ENCODE data around the gene EWSR1. TPM values are rescaled to one million over a fixed set of nuclear protein-coding genes. Genes with fewer than 3 reads are reported as not detected.

Gene EWSR1
- total RNA-seq, 1 donor from 2014 or later: 199 TPM

- H3K27ac ChIP-seq (ENCODE audit: low read depth, low read length): no peak overlapping the region
- H3K9me3 Mint-ChIP-seq (ENCODE audit: unreplicated experiment): no peaks in the 10 kb centered on the region
- H3K27me3 Mint-ChIP-seq (ENCODE audit: low read depth, unreplicated experiment): peaks cover 32% of the 10 kb centered on the region
- DNase-seq (ENCODE audit: low read depth): no peak
- H4K20me1 ChIP-seq (ENCODE audit: insufficient read depth, low read length): peaks cover 36% of the 10 kb centered on the region
- peaks cover 8% of the 10 kb centered on the region for H3K4me1 Mint-ChIP-seq (ENCODE audit: low read depth, unreplicated experiment)
- peaks cover 42% of the 10 kb centered on the region for H3K4me1 ChIP-seq (ENCODE audit: insufficient read depth, low read length)
- no peaks in the 10 kb centered on the region for H3K9me3 ChIP-seq (ENCODE audit: insufficient read depth, low read depth, low read length)
- TF ChIP-seq EZH2 (IDR thresholded peaks at IDR 0.05; ENCODE audit: insufficient read depth, low read length) (no peak), CTCF (IDR thresholded peaks at IDR 0.05; ENCODE audit: insufficient read depth, low read depth, low read length) (peak; percentile 38)
- no peak overlapping the region for H3K9ac ChIP-seq (ENCODE audit: low read length)
- FAIRE-seq: no peak
- no peak overlapping the region for H2AFZ ChIP-seq (ENCODE audit: low read depth, low read length)
- peaks cover 24% of the 10 kb centered on the region for H3K79me2 ChIP-seq (ENCODE audit: insufficient read depth, low read length)
- H3K36me3 ChIP-seq (ENCODE audit: insufficient read depth, low read length): no peaks in the 10 kb centered on the region
- H3K27ac Mint-ChIP-seq (ENCODE audit: unreplicated experiment): no peak overlapping the region
- H3K4me3 Mint-ChIP-seq (ENCODE audit: unreplicated experiment): no peak overlapping the region
- peaks cover 34% of the 10 kb centered on the region for H3K27me3 ChIP-seq (ENCODE audit: insufficient read depth, low read length)
- no peak overlapping the region for H3K4me2 ChIP-seq (ENCODE audit: low read length)
- no peak overlapping the region for H3K4me3 ChIP-seq (ENCODE audit: insufficient read depth, low read depth, low read length)
- peaks cover 13% of the 10 kb centered on the region for H3K36me3 Mint-ChIP-seq (ENCODE audit: low read depth, unreplicated experiment)
These were observed 45.1 kb downstream of the EWSR1 start for GRCh38 chr22:29313126-29313575.

GRCh38 chr22:29313576-29314466 lies 45.8 kb downstream of the EWSR1 start:
- H3K27ac Mint-ChIP-seq (ENCODE audit: unreplicated experiment): peak overlapping the region; percentile 47
- peak; percentile 40 for TF ChIP-seq EZH2 (IDR thresholded peaks at IDR 0.05; ENCODE audit: insufficient read depth, low read length)
- no peak for TF ChIP-seq CTCF (IDR thresholded peaks at IDR 0.05; ENCODE audit: insufficient read depth, low read depth, low read length)

More at GRCh38 chr22:29313576-29314466, 45.8 kb downstream of the EWSR1 start:
- Histone ChIP-seq H3K27me3 (ENCODE audit: insufficient read depth, low read length) (peaks cover 34% of the 10 kb centered on the region), H2AFZ (ENCODE audit: low read depth, low read length) (no peak overlapping the region), H3K4me3 (ENCODE audit: insufficient read depth, low read depth, low read length) (no peak overlapping the region), H3K4me2 (ENCODE audit: low read length) (peak overlapping the region; percentile 19), H3K79me2 (ENCODE audit: insufficient read depth, low read length) (peaks cover 17% of the 10 kb centered on the region), H3K27ac (ENCODE audit: low read depth, low read length) (no peak overlapping the region), H3K9ac (ENCODE audit: low read length) (no peak overlapping the region), H3K36me3 (ENCODE audit: insufficient read depth, low read length) (no peaks in the 10 kb centered on the region), H4K20me1 (ENCODE audit: insufficient read depth, low read length) (peaks cover 36% of the 10 kb centered on the region), H3K4me1 (ENCODE audit: insufficient read depth, low read length) (peaks cover 35% of the 10 kb centered on the region), H3K9me3 (ENCODE audit: insufficient read depth, low read depth, low read length) (no peaks in the 10 kb centered on the region)
- DNase-seq (ENCODE audit: low read depth) (no peak), FAIRE-seq (no peak)
- peaks cover 32% of the 10 kb centered on the region for H3K27me3 Mint-ChIP-seq (ENCODE audit: low read depth, unreplicated experiment)
- H3K4me3 Mint-ChIP-seq (ENCODE audit: unreplicated experiment): peak overlapping the region; percentile 67
- H3K4me1 Mint-ChIP-seq (ENCODE audit: low read depth, unreplicated experiment): peaks cover 5% of the 10 kb centered on the region
- no peaks in the 10 kb centered on the region for H3K9me3 Mint-ChIP-seq (ENCODE audit: unreplicated experiment)
- peaks cover 13% of the 10 kb centered on the region for H3K36me3 Mint-ChIP-seq (ENCODE audit: low read depth, unreplicated experiment)

All from astrocyte (in vitro differentiated cells and primary cell).